GM21619 (cell line): ENCODE data around the gene CENPF.
"Not testable (repeated sequence)": the region's sequence is repeated elsewhere in the genome, so short reads cannot be mapped to it uniquely, and the experiment has no call there.

Source experiments
- ATAC-seq: cut with Tn5 transposase; IDR thresholded peaks from one replicate; pipeline ENCODE4 v1.9.1; 2021; ENCODE audit not compliant: unreplicated experiment

CENPF gene

GRCh38 chr1:214650664-214651063, 47.7 kb downstream of the CENPF start:
- ATAC-seq = no peak

GRCh38 chr1:214657299-214657698, 54.3 kb downstream of the CENPF start:
- no peak for ATAC-seq

DNA sequence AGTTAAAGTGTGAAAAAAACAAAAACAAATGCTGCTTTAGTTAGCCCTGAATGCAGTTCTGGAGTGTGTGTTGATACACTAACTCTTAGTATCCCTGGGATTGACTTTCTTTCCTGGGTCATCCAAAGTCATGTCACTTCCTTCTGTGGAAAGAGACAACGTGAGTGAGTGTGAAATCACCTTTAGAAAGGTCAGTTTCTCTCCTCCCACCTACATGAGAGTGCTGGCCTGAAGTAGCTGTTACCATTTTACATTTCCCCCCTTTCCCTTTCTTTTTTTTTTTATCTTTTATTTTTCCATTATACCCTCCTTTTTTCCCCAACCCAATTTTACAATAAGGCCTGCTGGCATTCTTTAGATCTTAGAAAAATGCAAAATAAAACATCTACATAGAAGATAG, 55.2 kb downstream of the CENPF start:
- ATAC-seq = no peak

- ATAC-seq = no peak
Measured at GRCh38 chr1:214658785-214659184, 55.8 kb downstream of the CENPF start.

- no peak for ATAC-seq
Measured at GRCh38 chr1:214660190-214660589, 57.2 kb downstream of the CENPF start.

- ATAC-seq = no peak
Measured at GRCh38 chr1:214660900-214661299, 57.9 kb downstream of the CENPF start.

DNA sequence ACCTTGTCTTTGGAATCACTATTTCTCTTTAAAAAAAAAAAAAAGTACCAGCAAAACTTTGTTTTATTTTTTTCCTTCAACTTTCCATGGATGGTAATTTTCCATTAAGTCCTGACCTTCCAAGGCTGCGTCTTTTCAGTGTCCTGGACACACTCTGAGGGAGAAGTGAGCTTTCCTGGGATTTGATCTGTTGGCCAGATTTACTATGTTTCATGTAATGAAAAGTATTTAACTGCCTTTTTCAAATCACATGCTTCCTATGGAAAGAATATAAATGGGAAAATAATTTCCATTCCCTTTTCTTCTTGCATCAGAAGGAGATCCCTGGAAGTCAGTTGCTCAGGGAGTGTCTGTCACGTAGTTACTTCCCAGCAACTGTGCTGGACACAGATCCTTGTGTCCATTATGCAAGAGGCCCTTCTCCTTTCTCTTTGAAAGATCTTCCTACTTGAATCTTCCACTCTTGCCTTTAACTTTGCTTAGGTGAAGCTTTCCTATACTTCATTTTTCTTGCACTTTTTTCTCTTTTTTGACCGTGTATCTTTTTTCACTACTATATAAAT, 59.3 kb downstream of the CENPF start:
- no peak for ATAC-seq

- ATAC-seq = no peak
Measured at GRCh38 chr1:214664651-214665433, 61.8 kb downstream of the CENPF start.

DNA sequence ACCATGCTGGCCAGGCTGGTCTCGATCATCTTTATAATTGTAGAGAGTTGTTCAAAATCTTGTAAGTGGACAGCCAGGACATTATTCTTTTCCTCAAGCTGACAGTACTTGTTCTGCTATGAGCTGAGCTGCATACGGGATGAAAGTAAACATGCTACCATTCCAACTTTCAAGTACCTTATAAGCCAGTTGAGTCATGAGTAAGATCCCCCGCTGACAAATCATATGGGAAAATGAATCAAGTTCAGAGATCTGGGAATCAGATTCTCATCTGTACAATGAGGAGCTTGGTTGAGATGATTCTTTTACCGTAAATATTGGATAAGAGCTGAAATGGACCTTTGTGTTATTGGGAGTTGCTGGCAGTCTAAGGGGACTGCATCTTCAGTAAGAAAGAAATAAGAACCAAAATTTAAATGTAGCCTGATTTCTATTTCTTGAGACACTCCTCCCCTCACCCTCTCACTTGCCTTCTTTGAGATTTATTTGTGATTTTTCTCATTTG, 62.7 kb downstream of the CENPF start:
- no peak for ATAC-seq

DNA sequence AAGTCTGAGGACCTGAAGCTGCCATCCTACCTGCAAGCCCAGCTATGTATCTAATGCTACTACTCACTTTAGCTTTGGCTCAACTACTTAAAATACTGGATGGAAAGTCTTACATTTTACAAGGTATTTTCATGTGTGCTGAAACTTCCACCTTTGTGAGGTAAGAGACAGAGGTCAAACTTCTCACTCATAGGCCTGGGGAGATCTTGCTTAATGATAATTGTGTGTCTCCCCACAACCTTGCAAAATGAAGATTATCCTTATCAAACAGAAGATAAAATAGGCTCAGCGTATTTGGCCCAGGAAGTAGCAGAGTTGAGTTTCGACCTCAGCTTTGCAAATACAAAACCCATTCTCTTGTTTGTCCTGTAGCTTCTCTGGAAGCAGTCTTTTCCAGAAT, 63.7 kb downstream of the CENPF start:
- ATAC-seq = no peak

GRCh38 chr1:214670098-214670497, 67.1 kb downstream of the CENPF start:
- no peak for ATAC-seq

GRCh38 chr1:214673029-214673428, 70.0 kb downstream of the CENPF start:
- not testable (repeated sequence) for ATAC-seq

- ATAC-seq = no peak
Measured at GRCh38 chr1:214673576-214673975, 70.6 kb downstream of the CENPF start.

GRCh38 chr1:214675524-214675923, 72.5 kb downstream of the CENPF start:
- ATAC-seq = not testable (repeated sequence)

DNA sequence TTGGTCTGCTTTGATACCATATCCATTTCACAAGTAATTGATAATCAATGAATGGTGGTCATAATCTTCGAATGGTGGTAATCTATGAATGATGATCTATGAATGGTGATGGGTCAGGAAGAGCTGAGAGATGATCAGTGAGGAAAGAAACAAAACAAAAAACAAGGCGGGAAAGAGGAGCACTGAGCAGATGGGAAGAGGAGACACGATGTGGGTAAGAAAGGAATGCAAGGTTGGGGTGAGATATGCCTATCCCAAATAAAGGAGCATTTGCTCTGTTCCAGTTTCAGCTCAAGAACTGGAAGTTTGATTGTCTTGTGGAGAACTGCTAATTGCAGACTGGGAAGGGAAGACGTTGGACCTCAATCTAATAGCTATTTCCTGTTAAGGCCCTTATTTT, 73.8 kb downstream of the CENPF start:
- ATAC-seq = no peak

GRCh38 chr1:214677945-214678344, 75.0 kb downstream of the CENPF start:
- ATAC-seq = no peak

DNA sequence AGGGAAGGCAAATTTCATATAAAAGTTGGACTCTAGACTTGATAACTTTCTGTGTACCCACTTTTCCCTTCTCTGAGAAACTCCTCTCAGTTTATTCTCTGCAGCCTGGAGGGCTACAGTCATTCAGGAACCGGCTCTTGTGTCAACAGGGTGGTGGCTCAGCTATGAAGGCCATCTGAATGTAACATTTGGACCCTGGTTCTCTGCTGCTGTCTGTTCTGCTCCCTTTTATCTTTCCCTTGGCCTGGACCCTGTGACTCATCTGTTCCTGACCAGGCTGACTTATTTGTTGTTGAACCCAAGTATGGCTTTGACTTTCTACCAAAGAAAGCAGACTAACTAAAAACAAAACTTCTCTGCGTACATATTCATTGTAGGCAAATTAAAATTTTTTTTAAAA, 75.4 kb downstream of the CENPF start:
- ATAC-seq = no peak

DNA sequence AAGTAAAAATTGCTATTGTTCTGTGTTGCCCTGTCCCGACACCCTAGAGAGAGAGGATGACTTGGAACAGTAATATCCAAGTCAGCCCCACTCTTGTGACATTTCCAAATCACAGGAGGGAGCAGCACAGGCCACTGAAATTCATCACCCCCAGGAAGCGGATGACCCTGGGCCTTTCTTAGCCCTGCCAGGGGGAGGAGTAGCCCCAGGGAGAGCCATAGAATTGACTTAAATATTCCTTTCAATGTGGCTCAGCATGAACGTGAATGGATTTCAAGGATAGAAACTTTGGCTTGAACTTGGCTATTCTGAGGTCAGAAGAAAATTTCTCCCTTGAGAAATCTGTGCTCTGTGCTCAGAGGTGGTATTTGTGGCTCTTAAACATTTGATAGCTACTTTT, 80.6 kb downstream of the CENPF start:
- no peak for ATAC-seq

DNA sequence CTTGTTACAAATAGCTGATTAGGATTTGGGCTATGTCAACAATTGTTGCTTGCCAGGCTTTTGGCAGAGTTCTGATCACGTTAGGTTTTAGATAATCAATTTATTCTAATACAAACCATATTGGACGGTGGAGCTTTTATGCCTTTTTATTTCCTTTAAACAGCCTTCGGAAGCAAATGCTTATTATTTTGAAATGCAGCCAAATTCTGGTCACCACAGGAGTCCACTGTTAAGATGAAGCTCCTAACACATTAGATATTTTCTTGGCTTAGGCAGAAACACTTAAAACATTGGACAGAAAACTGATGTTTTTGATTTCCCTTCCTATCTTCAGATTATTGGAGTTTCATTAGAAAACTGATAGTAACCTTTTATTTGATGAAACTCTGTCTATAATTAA, 82.9 kb downstream of the CENPF start:
- no peak for ATAC-seq

DNA sequence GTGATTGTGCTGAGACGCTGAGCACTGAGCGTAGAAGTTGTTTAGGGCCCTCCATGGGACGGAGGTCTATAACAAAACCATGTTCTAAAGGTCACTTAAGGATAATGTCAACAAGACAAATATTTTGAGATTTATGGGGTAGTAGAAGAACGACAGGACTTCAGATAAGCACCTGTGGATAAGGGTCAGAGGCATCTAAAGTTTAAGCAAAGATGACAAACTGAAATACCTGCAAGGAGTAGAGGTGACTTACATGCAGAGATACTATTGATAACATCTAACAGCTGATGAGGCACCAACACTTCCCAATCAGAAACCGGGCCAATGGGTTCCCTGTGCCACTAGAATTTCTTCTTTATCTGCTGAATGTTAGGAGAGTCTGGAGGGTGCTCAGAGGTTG, 83.5 kb downstream of the CENPF start:
- ATAC-seq = no peak

- ATAC-seq = no peak
Measured at GRCh38 chr1:214688891-214689290, 85.9 kb downstream of the CENPF start.

DNA sequence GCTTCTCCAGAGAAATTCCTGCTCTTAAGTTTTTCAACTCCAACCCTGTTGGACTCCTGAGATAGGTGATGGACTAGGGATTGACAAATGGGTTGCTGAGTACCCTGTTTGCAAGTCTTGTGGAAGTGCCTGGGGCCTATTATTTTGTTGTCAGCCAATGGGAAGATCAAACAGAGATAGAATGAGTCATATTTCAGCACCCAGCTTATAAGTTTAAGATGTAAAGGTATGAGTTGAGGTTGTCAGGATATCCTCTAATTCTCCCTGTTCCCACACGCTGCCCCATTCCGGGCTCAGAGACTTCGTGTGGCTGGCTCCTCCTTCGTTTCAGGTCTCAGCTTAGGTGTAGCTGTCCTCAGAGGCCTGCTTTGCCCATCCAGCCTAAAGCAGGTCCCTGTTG, 91.8 kb downstream of the CENPF start:
- ATAC-seq = no peak

DNA sequence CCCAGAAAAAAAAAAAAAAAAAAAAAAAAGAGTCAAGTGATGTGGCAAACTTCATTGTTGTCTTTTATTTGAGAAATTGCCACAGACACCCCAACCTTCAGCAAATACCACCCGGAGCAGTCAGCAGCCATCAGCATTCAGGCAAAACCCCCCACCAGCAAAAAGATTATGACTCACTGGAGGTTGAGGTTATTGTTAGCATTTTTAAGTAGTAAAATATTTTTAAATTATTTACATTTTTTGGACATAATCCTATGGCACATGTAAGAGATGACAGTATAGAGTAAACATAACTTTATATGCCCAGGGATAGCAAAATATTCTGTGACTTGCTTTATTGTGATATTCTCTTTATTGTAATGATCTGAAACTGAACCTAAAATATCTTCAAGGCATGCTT, 95.6 kb downstream of the CENPF start:
- ATAC-seq = no peak
